GM23338 (cell line): ENCODE measurements around the gene FBXL17. TPM values are rescaled to one million over a fixed set of nuclear protein-coding genes. Genes with fewer than 3 reads are reported as not detected.

ENCODE experiments used
- ATAC-seq: fragments of 200-7000 bp; cut with Tn5 transposase; 3 replicates; pipeline ENCODE4 v1.9.1; 2020
- DNase-seq: peaks from one replicate; pipeline ENCODE4 v3.0.0-alpha.2; 2015; ENCODE audit warnings: low spot score
- H2AFZ ChIP-seq: fragments of 200-600 bp; sonication (generic); 2 replicates; pipeline ENCODE4 v1.8.0; 2016; ENCODE audit warnings: antibody characterized with exemption, mild to moderate bottlenecking, moderate library complexity
- H3F3A ChIP-seq: fragments of 200-600 bp; sonication (generic); replicated peaks from 2 replicates; pipeline ENCODE4 v1.8.0; 2017; ENCODE audit warnings: antibody characterized with exemption, mixed run types, low read depth
- H3K27ac ChIP-seq: fragments of 200-600 bp; sonication (generic); 2 replicates; pipeline ENCODE4 v1.6.1; 2016; ENCODE audit warnings: low read depth
- H3K27me3 ChIP-seq: fragments of 200-600 bp; sonication (generic); 2 replicates; pipeline ENCODE4 v1.8.0; 2016; ENCODE audit warnings: mild to moderate bottlenecking, mixed run types, moderate library complexity; ENCODE audit not compliant: insufficient read depth
- H3K36me3 ChIP-seq: fragments of 200-600 bp; sonication (generic); 2 replicates; pipeline ENCODE4 v1.8.0; 2016; ENCODE audit warnings: mild to moderate bottlenecking; ENCODE audit not compliant: insufficient read depth
- H3K4me1 ChIP-seq: fragments of 200-600 bp; sonication (generic); 2 replicates; pipeline ENCODE4 v1.8.0; 2016; ENCODE audit warnings: mild to moderate bottlenecking, moderate library complexity; ENCODE audit not compliant: insufficient read depth
- H3K4me2 ChIP-seq: fragments of 200-600 bp; sonication (generic); 2 replicates; pipeline ENCODE4 v1.7.1; 2017; ENCODE audit warnings: mixed run types
- H3K4me3 ChIP-seq: fragments of 200-600 bp; sonication (generic); 2 replicates; pipeline ENCODE4 v1.6.1; 2016; ENCODE audit warnings: mixed run types
- H3K79me2 ChIP-seq: fragments of 200-600 bp; sonication (generic); replicated peaks from 2 replicates; pipeline ENCODE4 v1.8.0; 2017; ENCODE audit warnings: mild to moderate bottlenecking; ENCODE audit not compliant: insufficient read depth
- H3K9me2 ChIP-seq: fragments of 200-600 bp; sonication (generic); 2 replicates; pipeline ENCODE4 v1.8.0; 2017; ENCODE audit not compliant: insufficient read depth
- H4K20me1 ChIP-seq: fragments of 200-600 bp; sonication (generic); replicated peaks from 2 replicates; pipeline ENCODE4 v1.8.0; 2017; ENCODE audit warnings: mild to moderate bottlenecking; ENCODE audit not compliant: insufficient read depth
- H3K27ac Mint-ChIP-seq: 2 replicates; pipeline ENCODE4 v1.8.0; 2020; ENCODE audit warnings: inconsistent platforms, mild to moderate bottlenecking, moderate library complexity, mixed read lengths
- H3K27me3 Mint-ChIP-seq: 3 replicates; pipeline ENCODE4 v1.8.0; 2022; ENCODE audit warnings: low read depth, mild to moderate bottlenecking, moderate library complexity, mixed read lengths, inconsistent platforms; ENCODE audit not compliant: insufficient read depth, poor library complexity
- H3K36me3 Mint-ChIP-seq: 3 replicates; pipeline ENCODE4 v1.8.0; 2021; ENCODE audit warnings: low read depth, mild to moderate bottlenecking, inconsistent platforms, moderate library complexity, mixed read lengths
- H3K4me1 Mint-ChIP-seq: 3 replicates; pipeline ENCODE4 v1.8.0; 2020; ENCODE audit warnings: mild to moderate bottlenecking, inconsistent platforms, mixed read lengths
- H3K4me3 Mint-ChIP-seq: 3 replicates; pipeline ENCODE4 v1.8.0; 2021; ENCODE audit warnings: moderate library complexity, mild to moderate bottlenecking, inconsistent platforms, mixed read lengths
- H3K9me3 Mint-ChIP-seq: 3 replicates; pipeline ENCODE4 v1.8.0; 2020; ENCODE audit warnings: moderate library complexity, mild to moderate bottlenecking, inconsistent platforms, mixed read lengths
- ETS1 ChIP-seq: IDR thresholded peaks from 2 replicates; pipeline ENCODE4 v1.6.1; 2016; ENCODE audit warnings: antibody characterized with exemption
- EZH2phosphoT487 ChIP-seq: fragments of 200-600 bp; sonication (generic); IDR thresholded peaks from one replicate; pipeline ENCODE4 v1.8.1; 2018; ENCODE audit warnings: antibody characterized with exemption; ENCODE audit not compliant: unreplicated experiment
- JUNB ChIP-seq: IDR thresholded peaks from one replicate; pipeline ENCODE4 v1.6.1; 2016; ENCODE audit warnings: antibody characterized with exemption; ENCODE audit not compliant: unreplicated experiment
- NANOG ChIP-seq: IDR thresholded peaks from 2 replicates; pipeline ENCODE4 v1.6.1; 2016; ENCODE audit warnings: antibody characterized with exemption, borderline replicate concordance
- POLR2AphosphoS5 ChIP-seq: IDR thresholded peaks from 2 replicates; pipeline ENCODE4 v1.6.1; 2016; ENCODE audit warnings: antibody characterized with exemption, low read depth
- STAT1 ChIP-seq: IDR thresholded peaks from one replicate; pipeline ENCODE4 v1.6.1; 2016; ENCODE audit warnings: antibody characterized with exemption; ENCODE audit not compliant: unreplicated experiment
- ZNF331 ChIP-seq: fragments of 250-450 bp; sonication (Bioruptor Pico); IDR thresholded peaks from 2 replicates; pipeline ENCODE4 v1.5.0; 2020; ENCODE audit warnings: low read depth, mild to moderate bottlenecking, moderate library complexity
- ZNF462 ChIP-seq: fragments of 250-450 bp; sonication (Bioruptor Pico); IDR thresholded peaks from 2 replicates; pipeline ENCODE4 v1.5.0; 2020; ENCODE audit warnings: mild to moderate bottlenecking, moderate library complexity
- polyA plus RNA-seq: library from polyadenylated mRNA; unstranded; fragments of >200 nt; fragmentation: Nextera tagmentation; extraction: Ambion mirVana; gene quantifications from 2 replicates; pipeline ENCODE4 v1.2.1, GENCODE V29; 2016
- total RNA-seq: library from RNA; depleted of rRNA; stranded (reverse); fragments of >200 nt; shearing (Covaris generic); gene quantifications from 2 replicates; pipeline ENCODE4 v1.2.3, GENCODE V29; 2014

Gene FBXL17
- total and polyA plus RNA-seq, 2 experiments from 2014 or later: 2.0 to 2.7 TPM

- Histone ChIP-seq H3K4me3 (no peak overlapping the region), H3K36me3 (no peaks in the 10 kb centered on the region), H3F3A (no peaks in the 10 kb centered on the region), H3K9me2 (no peaks in the 10 kb centered on the region), H3K27me3 (no peaks in the 10 kb centered on the region), H3K27ac (no peak overlapping the region), H3K4me1 (peaks cover 2% of the 10 kb centered on the region; the same call in 1 of the 2 replicates), H2AFZ (no peak overlapping the region), H4K20me1 (no peaks in the 10 kb centered on the region), H3K79me2 (no peaks in the 10 kb centered on the region), H3K4me2 (no peak overlapping the region)
- H3K4me1 Mint-ChIP-seq: peaks cover 4% of the 10 kb centered on the region; the same call in 2 of the 3 replicates
- no peaks in the 10 kb centered on the region; the same call in 2 of the 3 replicates for H3K9me3 Mint-ChIP-seq
- no peak overlapping the region for H3K27ac Mint-ChIP-seq
- DNase-seq: no peak
- no peak for TF ChIP-seq NANOG
- no peak for TF ChIP-seq STAT1
- TF ChIP-seq EZH2phosphoT487: no peak
- no peaks in the 10 kb centered on the region for H3K36me3 Mint-ChIP-seq
- H3K27me3 Mint-ChIP-seq: no peaks in the 10 kb centered on the region
- no peak for ATAC-seq
- no peak overlapping the region for H3K4me3 Mint-ChIP-seq
Measured at GRCh38 chr5:108003178-108003577, 378.7 kb downstream of the FBXL17 start.

- DNase-seq: no peak
- Mint-ChIP-seq H3K4me1 (peaks cover 15% of the 10 kb centered on the region), H3K4me3 (no peak overlapping the region), H3K27me3 (no peaks in the 10 kb centered on the region), H3K9me3 (no peaks in the 10 kb centered on the region; the same call in 2 of the 3 replicates), H3K36me3 (no peaks in the 10 kb centered on the region), H3K27ac (no peak overlapping the region)
- Histone ChIP-seq H3F3A (no peaks in the 10 kb centered on the region), H3K27ac (no peak overlapping the region), H3K27me3 (no peaks in the 10 kb centered on the region), H2AFZ (no peak overlapping the region), H3K4me1 (peaks cover 14% of the 10 kb centered on the region), H4K20me1 (no peaks in the 10 kb centered on the region), H3K4me2 (no peak overlapping the region), H3K9me2 (no peaks in the 10 kb centered on the region), H3K36me3 (no peaks in the 10 kb centered on the region), H3K79me2 (no peaks in the 10 kb centered on the region), H3K4me3 (no peak overlapping the region)
- TF ChIP-seq ZNF331 (CRISPR knock-in tag): no peak
- TF ChIP-seq STAT1: no peak
- no peak for TF ChIP-seq JUNB
- TF ChIP-seq POLR2AphosphoS5: no peak
- TF ChIP-seq ZNF462 (CRISPR knock-in tag): no peak
- no peak for TF ChIP-seq ETS1
- no peak for TF ChIP-seq NANOG
- no peak for ATAC-seq
Measured at GRCh38 chr5:108001222-108001621, 380.7 kb downstream of the FBXL17 start.
